Left hindlimb (tissue), 1 donor: ENCODE measurements around the gene FSTL1.

Source experiments
- DNase-seq: peaks from one replicate; pipeline ENCODE4 v3.0.0-alpha.2; 2018

The FSTL1 gene

DNA sequence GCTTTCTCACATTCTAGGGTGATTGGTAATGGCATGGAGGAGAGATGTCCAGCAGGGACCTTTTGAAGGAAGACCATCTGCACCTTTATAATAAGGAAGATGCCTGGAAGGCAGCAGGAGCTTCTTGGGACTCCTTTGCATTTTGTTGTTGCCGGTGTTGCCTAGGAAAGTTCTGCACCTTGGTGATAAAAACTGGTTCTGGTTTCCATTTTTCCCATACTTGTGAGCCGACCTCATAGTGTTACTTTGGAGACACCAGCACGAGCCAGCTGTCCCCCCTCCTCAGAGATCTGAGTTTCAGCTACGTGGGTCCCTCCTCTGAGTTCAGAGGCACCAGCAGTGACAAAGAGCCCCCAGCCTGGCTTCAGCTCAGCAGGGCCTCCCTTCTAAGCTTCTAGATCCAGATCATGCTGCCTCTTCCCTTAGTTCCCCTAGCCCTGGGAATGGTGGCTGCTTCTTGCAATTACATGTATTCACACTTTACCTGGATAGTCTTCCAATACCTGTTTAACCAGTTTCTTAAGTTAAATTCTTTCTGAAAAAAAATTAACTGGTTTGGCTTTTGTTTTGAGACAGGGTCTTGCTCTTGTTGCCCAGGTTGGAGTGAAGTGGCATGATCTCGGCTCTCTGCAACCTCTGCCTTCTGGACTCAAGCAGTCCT, 18.0 kb upstream of the FSTL1 start:
- no peak for DNase-seq

DNA sequence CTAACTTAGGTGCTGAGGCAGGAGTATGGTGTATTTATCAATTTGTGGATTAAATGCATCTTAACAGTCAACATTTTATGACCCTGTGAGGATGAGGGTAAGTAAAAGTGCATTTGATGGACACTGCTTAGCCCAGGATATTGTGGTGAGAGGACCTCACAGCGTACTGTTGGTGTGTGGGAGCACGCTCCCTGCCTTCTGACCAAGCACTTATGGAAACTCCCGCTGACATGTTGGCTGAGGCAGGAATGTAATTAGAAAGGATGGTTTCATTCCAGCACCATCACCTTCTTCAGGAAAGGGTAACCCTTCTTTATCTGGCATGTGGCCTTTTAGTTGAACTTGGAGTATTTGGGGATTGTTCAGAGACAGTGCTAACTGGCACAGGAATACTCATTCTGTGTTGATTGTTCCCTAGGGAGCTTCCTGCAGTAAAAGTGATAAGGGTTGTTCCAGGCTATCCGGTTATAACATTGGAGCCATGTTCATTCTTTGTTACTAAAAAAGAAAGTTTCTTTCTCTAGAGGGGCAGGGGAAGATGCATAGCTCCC, 11.7 kb upstream of the FSTL1 start:
- no peak for DNase-seq

DNA sequence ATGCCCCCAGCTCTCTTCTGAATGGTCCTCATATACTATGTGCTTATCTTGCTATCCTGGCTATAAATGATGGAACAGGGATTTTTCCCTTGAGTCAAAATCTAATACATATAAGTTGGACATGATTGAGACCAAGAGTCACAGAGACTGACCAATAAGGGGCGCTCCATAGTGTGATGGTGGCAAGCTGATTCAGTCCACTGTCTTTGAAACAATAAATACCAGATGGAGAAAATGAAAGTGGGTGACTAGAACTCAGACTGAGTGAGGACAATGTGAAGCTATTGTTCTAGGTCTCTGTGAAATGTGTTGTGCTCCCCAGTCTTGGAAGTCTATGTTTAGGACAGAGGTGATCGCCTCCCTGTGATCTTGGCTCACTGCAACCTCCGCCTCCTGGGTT, 10.6 kb upstream of the FSTL1 start:
- no peak for DNase-seq

DNA sequence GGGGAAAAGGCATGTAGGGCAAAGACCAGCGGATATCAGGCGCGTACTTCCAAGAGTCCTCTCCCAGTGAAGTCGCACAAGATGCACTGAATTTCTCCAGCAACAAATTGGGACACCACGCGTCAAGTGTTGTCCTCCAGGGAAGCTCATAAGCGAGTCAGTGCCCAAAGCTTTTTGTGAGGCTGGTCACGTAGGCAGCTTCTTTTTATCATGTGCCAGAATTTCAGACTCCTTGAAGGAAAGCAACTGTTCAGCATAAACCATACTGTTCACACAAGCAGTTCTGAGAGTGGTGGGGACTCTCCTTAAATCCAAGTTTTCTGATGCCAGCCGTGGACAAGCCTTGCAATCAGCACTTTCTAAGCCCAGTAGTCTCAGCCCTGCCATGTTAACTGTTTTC, 10.1 kb upstream of the FSTL1 start:
- no peak for DNase-seq

DNA sequence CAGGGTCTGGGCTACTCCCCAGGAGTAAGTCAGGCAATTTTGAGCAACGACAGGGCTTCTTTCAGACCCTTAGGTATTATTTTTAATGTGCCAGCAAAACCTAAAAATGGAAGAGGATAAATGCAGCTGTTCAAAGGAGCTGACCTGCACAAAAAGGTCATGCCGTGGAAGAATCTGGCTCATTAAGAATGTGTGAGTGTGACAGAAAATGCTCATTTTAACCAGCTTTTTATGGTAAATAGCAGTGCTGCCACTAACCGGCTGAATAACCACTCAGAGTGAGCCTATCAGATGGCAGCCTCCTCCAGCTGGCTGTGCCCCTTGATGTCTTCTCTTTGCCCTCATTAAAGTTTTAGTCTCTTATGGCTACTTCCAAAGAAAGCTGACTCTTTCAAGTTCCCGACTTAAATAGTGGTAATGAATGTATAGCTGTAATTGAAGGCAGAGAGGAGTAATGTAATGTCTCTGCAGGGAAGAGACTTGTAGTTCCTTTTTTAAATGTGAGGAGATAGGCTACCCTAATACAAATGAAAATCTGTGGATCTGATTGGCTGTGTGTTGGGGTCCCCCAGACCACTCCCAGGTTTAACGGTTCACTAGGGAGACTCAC, 9.5 kb upstream of the FSTL1 start:
- DNase-seq, result no peak

DNA sequence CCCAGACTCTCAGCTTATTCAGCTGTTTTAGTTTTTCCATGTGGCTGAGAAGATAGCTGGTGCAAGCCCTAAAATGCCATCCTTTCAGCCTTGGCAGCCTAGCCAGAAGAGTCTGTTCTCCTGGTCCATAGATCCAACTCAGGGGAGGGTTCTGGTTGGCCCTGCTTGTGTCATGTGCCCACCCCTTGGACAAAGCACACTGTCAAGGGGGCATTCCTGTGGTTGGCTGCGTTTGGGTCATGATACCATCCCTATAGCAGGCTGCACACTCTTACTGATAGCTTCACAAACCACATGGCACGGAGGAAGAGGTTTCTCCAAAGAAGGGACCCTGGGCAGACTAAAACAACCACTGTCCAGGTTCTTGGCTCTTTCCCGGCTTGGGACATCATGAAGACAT, 8.4 kb upstream of the FSTL1 start:
- no peak for DNase-seq

DNA sequence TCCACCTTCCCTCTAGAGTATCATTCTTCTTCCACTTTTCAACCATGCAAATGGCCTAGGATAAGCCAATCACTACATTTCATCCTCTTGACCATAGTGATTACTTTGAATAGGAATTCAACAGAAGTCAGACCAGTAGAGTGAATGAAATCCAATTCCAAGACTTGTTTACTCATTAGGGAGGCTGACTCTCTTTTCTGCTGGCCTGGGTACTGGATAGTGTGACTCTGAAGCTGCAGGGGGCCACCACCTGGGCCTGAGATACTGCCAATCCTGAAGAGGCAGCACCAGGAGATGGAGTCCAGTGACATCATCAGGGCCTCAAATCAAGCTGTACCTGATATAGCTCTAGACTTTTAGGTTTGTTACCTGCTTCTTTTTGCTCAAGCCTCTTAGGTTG, 7.0 kb upstream of the FSTL1 start:
- DNase-seq, result no peak

DNA sequence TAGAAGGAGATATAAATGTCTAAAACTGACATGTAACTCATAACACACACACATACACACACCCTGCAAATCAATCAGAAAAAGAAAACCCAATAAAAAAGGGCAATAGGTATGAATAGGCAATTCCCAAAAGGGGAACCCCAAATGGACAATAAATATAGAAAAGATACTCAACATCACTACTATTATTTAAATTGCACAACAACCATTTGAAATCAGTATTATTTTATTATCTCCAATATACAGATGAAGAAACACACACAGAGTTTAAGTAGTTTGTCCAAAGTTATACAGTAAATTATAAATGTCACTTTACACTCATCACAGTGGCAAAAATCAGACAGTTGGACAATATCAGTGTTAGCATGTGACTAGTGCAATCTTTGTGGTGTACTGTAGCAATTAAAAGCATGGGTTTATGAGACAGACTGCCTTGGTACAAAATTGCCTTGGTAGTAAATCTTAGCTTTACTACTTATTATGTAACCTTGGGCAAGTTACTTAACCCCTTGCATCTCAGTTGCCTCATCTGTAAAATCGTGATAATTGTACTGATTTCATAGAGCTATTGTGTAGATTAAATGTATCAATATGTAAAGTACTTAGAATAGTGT, 3.4 kb upstream of the FSTL1 start:
- DNase-seq, result no peak

DNA sequence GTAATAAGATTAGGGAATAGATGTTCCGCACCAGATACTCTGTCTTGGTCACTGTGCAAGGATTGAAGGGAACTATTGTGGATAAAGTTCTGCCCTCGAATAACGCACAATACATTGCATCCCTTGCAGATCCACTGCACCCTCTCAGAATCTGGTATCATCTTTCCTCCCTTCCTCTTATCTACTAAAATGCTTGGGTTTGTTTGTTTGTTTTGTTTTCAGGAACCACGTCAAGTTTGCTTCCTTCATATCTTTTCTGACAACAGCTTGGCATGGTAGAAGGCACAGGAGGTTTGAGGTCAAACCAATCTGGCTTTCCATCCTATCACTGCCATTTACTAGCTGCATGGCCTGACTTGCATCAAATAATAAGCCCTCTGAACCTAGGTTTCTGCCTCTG, 2.0 kb upstream of the FSTL1 start:
- no peak for DNase-seq

DNA sequence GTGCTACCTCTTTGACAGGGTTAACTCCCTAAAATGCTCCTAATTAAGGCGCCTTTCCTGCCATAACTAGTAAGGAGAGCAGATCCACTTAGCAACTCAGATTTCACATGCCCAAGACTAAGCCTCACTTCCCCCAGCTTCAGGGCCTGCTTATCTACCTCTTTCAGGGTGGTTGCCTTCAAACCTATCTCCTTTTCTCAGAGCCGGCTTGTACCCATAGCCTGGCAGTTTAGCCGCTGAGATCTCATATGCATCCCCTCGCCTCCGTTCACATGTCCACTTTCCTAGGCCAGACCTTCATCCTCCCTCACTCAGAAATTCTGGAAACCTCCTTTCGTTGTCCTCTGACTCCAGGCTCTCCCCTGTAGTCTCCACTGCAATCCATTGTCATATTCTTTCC, 1.0 kb upstream of the FSTL1 start:
- DNase-seq, result no peak

DNA sequence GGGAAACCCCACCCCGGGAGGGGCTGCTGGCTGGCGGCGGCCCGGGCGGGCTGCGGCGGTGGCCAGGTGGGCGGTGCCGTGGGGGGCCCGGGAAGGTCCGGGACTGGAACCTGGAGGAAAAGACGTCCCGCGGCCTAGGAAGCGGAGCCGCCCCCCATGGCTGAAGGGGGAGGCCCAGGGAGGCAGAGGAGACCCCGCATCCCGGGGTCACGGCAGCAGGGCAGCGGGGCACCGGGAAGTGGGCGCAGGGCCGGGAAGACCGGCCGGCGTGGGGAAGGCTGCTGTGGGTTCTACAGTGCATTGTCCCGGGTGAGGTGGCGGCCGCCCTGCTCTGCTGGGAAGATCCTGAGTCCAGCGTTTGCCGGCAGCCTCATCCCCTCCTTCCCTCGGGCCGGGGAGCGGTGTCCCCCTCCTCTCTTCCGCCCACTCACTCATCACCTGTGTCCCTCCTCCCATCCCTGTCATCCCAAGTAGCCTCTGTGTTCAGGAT, 525 bp upstream of the FSTL1 start:
- DNase-seq, result peak; percentile 87

DNA sequence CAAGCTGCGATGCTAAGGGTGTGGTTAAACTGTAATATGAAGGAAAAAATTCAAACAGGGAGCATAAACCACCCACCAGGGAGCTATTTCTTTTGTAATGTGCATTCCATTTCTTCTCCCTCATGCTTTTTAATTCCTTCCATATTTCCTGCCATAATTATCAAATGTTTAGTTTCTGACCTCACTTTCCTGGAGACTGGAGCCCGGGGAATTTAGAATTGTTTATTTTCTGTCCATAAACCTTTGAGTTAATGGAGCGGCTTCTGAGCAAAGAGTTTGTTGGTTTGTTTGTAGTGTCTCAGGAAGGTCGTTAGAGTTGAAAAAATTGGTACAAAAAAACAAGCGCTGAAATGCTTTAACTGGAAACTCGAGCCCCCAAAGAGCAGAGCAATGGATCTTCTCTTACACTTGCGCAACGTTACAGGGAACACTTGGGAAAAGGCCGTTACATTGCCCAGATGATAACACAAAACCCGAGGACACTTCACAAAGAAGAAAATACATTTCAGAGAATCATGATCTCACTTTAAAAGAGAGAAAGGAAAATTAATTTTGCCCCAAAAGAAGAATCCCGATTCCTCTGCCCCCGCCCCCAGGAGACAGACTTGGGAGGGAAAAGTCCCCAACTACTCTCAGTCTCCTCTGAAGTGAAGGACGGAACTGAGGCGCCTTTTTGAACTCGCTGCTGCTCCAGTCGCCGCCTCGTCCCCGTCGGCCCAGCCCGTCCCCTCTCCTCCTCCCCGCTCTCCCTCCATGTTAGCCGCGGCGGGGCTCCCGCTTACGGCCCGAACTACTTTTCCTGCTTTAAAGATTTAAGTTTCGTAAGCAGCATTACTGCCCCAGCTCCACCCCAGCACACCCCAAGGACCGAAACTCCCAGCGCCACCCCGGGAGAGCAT, 842 bp downstream of the FSTL1 start:
- DNase-seq, result peak; percentile 73

DNA sequence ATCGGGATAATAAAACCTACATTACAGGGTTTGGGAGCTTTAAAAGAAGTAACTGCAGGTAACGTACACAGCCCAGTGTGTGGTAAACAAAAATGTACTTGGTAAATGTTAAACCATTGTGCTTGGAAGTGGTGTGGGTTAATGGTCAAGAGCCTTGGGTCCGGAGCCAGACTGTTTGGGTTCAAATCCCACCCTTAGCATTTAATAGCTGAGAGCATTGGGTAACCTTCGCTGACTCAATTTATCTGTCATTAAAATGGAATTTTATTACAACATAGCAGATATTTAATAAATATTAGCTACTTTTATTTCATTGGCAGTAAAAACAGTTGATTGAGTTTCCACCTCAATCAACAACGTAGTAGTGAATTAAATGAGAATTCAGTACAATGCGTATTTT, 1.5 kb downstream of the FSTL1 start:
- no peak for DNase-seq

DNA sequence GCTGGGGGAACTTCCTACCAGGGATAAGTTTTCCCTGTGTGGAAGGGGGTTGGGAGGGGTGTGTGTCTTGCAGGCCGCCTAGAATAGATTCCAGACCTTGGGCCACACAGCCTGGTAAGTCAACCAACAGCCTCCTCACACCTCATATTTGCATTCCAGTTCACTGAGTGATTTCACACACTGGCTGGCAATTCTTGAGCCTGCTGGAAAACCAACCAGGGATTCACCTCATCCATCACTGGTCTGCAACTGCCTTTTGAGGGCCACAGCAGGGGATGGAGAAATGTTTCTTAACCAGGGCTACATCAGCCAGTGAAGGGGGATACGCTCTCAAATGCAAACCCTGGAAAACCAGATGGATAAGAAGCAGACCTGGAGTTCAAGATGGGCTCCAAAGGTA, 2.0 kb downstream of the FSTL1 start:
- peak; percentile 79 for DNase-seq

DNA sequence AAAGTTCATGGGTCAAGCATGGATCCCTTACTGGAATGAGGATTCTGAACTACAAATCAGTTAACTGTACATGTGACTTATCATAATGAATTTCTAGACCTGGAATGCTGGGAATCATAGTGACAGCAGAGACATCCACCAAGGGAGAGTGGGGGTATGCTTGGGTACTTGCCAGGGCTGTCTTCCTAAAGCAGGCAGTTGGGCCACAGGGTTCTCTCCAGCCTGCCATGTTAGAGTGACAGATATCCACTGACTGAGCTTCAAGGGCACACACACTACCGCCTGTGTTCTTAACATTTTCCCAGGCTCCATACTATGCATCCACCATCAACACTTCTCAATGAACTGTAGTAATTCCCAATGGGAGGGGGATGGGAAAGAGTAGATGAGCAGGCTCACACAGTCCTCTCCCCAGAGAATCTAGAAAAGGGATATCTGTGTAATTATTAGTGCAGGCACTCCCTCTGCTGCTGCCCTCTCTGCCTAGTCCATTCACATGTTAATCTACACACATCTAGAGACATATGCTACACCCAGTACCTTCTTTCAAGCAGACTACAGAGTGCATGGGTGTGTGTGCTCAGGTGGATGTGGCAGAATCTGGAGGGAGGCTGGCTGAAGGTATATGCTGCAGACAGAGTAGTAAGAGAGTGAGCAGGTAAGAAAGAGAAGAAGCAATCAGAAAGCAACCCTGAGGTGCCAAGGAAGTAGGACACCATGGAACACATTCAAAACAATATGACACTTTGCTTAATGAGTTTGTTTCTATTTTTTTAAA, 3.7 kb downstream of the FSTL1 start:
- no peak for DNase-seq

DNA sequence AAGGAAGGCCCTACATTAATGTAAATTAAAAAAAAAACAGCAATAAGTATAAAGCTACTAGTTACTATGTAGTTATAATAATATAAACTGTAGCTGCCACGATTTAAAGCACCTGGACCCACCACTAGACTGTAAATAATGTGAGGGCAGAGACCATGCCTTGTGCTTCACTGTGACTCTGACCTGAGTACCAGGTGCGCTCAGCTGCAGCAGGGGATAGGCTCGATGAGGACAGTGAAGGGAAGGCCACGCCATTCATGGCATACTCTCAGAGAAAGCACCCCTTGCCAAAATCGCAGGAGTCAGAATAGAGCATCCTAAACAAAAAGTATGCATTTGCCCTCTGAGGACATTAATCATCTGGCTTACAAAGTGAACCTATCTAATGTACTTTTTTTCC, 5.1 kb downstream of the FSTL1 start:
- no peak for DNase-seq

DNA sequence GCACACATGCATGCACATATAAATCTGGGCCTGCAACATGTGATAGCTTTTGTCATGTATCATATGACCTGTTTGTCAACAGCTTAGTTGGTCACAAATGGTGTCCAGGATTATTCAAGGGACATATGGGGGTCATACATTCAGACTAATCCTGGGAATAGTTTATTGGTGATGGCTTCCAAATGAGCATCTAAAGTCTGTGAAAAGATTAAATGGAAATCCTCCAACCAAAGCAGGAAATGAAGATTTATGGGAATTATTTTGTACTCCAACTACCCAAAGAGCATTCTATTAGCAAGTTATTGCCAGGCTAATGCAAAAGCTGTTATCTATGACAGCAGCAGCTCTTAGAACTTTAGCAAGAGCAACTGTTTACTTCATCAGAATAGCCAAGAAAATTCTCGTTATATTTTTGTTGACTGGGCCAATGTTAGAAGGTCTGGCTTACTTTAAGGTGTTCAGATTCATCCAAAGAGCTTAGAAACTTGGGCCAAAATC, 7.1 kb downstream of the FSTL1 start:
- DNase-seq, result no peak

DNA sequence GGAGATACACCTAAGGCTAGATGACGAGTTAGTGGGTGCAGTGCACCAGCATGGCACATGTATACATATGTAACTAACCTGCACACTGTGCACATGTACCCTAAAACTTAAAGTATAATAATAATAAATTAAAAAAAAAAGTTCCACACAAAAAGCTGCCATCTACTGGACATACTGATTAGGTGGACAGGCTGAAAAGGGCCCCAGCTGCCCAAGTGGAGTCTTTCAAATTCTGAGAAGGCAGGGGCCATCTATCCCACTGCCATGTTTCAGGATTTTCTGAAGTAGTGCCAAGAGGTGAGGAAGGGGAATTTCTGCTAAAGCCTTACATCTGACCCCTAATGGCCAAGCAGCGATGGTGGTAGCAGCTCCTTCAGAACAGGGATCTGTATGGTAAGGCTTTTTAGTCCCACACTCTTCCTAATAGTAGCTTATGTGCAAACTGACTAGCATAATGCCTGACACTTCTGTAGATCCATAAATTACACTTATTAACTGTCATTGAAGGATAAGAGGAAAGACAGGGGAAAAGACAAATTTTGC, 7.7 kb downstream of the FSTL1 start:
- no peak for DNase-seq

DNA sequence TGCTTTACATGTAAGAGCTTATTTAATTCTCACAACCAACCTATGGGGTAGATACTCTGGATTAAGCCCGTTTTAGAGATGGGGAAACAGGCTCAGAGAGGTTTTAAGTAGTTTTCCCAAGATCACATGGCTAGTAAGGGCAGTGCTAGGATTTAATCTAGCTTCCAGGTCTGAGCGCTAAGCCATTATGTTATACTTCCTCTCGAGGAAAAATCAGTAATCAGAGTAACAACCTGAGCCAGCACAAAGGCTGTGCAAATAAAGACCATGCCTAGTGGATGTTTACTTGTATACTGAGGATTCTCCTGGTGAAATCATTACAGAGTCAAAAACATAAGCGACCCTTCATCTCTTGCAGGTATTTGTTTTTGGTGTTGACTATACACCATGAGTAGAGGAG, 9.0 kb downstream of the FSTL1 start:
- no peak for DNase-seq

DNA sequence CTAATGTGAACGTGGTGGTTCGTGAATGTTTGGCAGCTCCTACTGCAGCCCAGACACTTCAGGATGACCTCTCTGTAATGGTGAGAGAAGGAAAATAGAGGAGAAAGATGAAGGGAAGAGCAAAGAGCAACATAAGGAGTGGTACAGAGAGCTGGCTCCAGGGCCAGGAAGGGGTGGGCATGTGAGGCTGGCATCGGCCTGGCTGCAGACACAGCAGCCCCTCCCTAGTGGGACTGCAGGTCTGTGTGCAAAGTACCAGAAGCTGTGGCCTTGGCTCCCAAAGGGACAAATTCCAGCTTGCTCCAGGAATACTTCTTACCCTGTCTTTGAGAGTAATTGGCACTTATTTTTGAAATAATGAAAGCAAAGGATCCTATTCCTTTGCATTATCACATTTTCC, 10.0 kb downstream of the FSTL1 start:
- DNase-seq, result no peak

DNA sequence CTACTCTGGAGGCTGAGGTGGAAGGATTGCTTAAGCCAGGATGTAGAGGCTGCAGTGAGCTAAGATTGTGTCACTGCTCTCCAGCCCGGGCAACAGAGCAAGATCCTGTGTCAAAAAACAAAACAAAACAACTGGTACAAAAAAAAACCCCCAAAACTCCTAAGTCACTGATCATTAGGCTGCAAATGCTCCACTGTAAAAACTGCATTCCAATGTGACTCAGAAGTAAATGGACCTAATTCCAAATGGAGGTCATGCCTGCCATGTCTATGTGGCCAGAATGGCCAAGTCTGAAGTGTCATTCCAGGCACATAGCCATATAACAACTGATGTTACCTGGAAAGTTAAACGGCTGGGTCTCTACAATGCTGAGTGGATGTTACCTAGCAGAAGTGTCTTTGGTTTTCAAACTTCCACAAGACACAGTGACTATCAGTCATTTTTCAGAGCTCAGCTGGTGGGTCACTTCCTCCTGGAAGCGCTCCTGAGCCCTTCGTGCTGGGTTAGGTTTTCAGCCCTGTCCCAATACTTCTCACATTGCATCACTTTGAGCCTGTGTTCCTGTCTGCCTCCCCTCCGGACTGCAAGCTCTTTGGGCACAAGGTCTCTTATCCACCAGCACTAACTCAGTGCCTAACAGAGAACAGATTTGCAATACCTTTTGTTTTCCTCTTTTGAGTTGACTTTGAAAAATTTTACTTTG, 10.6 kb downstream of the FSTL1 start:
- DNase-seq, result no peak
